ENCODE measurements around the gene DCST1. TPM values are rescaled to one million over a fixed set of nuclear protein-coding genes. Genes with fewer than 3 reads are reported as not detected.

DCST1 gene
- polyA plus RNA-seq, 3 donors = 0.05 TPM; not detected in 2

GRCh38 chr1:155063550-155064110 lies 30.0 kb downstream of the DCST1 start, which contains the start of gene EFNA4:
Gene EFNA4, plus strand, starts transcription at chr1:155063740. Its CDS starts 84 bp downstream, at chr1:155063824.
- intact Hi-C loops (cut with micrococcal nuclease) = loop anchor here (1.0 to 5.0 kb wide), 3 partner anchors 21 to 91 kb away; partner anchors contain the start of genes CKS1B (in 1 of the 2), SHC1 (in 1 of the 2) and ZBTB7B (in 1 of the 2)
- H3K4me1 Mint-ChIP-seq = peaks cover 33% of the 10 kb centered on the region
- H3K4me3 ChIP-seq (replicated peaks in 1 of 3; ENCODE audit: low read depth in 2 of 3, low read length in 3 of 3) = peak within 1 kb of the TSS; percentile 62 to 89 (median 77)
- H3K4me3 Mint-ChIP-seq = peak within 1 kb of the TSS; percentile 81 to 94
- H3K27ac ChIP-seq (ENCODE audit: low read depth in 1 of 2, low read length in 2 of 2) = peak within 1 kb of the TSS; percentile 36 to 72
- peaks cover 0 to 2% (median 0%) of the 10 kb centered on the region in 7 donors for H3K9me3 Mint-ChIP-seq
- H3K4me2 ChIP-seq (replicated peaks; ENCODE audit: extremely low read depth, low read length, poor library complexity, severe bottlenecking) = peak within 1 kb of the TSS; percentile 97
- H3K36me3 ChIP-seq (replicated peaks in 1 of 2; ENCODE audit: control insufficient read depth in 1 of 2, insufficient read depth in 2 of 2, low read length in 2 of 2) = peaks cover 27 to 49% of the 10 kb centered on the region in 2 donors
- H3K79me2 ChIP-seq (ENCODE audit: insufficient read depth, low read length) = peaks cover 7% of the 10 kb centered on the region
- peak within 1 kb of the TSS; percentile 90 for H2AFZ ChIP-seq (ENCODE audit: insufficient read depth, low read depth, low read length, poor library complexity, severe bottlenecking)
- peaks cover 43 to 57% of the 10 kb centered on the region in 2 donors for H3K36me3 Mint-ChIP-seq
- H3K27ac Mint-ChIP-seq = peak within 1 kb of the TSS; percentile 15 to 90 (median 82)
- TF ChIP-seq CTCF (IDR thresholded peaks at IDR 0.05) = no peak
- peaks cover 0 to 5% of the 10 kb centered on the region in 2 donors for H3K27me3 ChIP-seq (ENCODE audit: control insufficient read depth in 2 of 2, insufficient read depth in 2 of 2, low read length in 2 of 2)
- no peaks in the 10 kb centered on the region for H3K9me3 ChIP-seq (replicated peaks in 1 of 2; ENCODE audit: control insufficient read depth in 1 of 2, insufficient read depth in 1 of 2, low read length in 2 of 2)
- peak; percentile 85 to 90 (median 87) for DNase-seq
- peaks cover 26 to 41% of the 10 kb centered on the region in 2 donors for H3K4me1 ChIP-seq (ENCODE audit: control insufficient read depth in 1 of 2, insufficient read depth in 2 of 2, low read length in 2 of 2)
- H3K27me3 Mint-ChIP-seq (ENCODE audit: low read depth in 3 of 3) = peaks cover 6 to 10% (median 9%) of the 10 kb centered on the region in 3 donors
- peaks cover 69% of the 10 kb centered on the region for H4K20me1 ChIP-seq (ENCODE audit: insufficient read depth, low read length)
- peak within 1 kb of the TSS; percentile 77 for H3K9ac ChIP-seq (ENCODE audit: insufficient read depth, low read length, poor library complexity, severe bottlenecking)
- 0% methylated on average over 34 of the region's 57 CpGs for WGBS (ENCODE audit: insufficient coverage)

DNA sequence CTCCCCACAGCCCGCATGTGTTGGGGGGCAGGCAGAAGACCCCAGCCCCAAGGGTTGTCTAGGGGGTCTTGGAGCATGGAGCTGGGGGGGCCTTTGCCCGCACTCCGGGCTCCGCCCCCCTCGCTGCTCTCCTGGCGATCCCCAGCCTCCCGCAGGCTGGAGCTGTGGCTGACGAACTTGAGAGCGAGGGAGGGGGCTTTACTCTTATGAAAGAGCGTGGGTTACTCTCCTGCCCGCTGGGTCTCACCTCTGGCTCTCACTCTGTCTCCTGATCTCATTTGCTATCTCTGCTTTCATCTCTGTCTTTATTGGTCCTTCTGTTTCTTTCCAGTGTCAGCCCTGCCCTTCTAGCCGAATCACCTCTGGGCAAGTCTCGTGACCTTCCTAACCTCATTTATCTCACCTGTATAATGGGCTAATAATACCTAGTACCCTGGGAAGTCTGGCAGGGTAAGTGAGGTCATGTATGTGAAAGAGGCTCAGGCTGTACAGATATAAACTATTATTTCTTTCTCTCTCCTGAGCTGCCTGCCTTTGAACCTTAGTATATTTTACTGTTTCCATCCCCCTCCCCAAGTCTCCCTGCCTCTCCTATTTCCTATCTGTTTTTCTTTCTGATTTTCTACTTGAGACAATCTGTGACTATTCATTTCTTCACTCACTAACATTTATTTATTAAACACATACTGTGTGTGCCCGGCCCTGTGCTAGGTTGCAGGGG lies 30.6 kb downstream of the DCST1 start:
- H3K4me1 Mint-ChIP-seq = peaks cover 33% of the 10 kb centered on the region
- H3K27me3 Mint-ChIP-seq (ENCODE audit: low read depth in 3 of 3) = peaks cover 6 to 11% (median 10%) of the 10 kb centered on the region in 3 donors
- H4K20me1 ChIP-seq (ENCODE audit: insufficient read depth, low read length) = peaks cover 66% of the 10 kb centered on the region
- peak overlapping the region; percentile 77 for H3K9ac ChIP-seq (ENCODE audit: insufficient read depth, low read length, poor library complexity, severe bottlenecking)
- H3K36me3 Mint-ChIP-seq = peaks cover 47 to 57% of the 10 kb centered on the region in 2 donors
- H3K27ac Mint-ChIP-seq = peak overlapping the region in 4 of 7 donors; percentile 15 to 90 (median 80)
- no peak for TF ChIP-seq CTCF (IDR thresholded peaks at IDR 0.05)
- peak overlapping the region; percentile 90 for H2AFZ ChIP-seq (ENCODE audit: insufficient read depth, low read depth, low read length, poor library complexity, severe bottlenecking)
- H3K4me3 Mint-ChIP-seq = peak overlapping the region; percentile 81 to 87
- no peak overlapping the region for H3K27ac ChIP-seq (ENCODE audit: low read depth in 1 of 2, low read length in 2 of 2)
- peak overlapping the region; percentile 62 to 89 (median 77) for H3K4me3 ChIP-seq (replicated peaks in 1 of 3; ENCODE audit: low read depth in 2 of 3, low read length in 3 of 3)
- WGBS (ENCODE audit: insufficient coverage) = no CpG with 5 or more reads among the region's 14 CpGs
- peaks cover 7% of the 10 kb centered on the region for H3K79me2 ChIP-seq (ENCODE audit: insufficient read depth, low read length)
- peak overlapping the region; percentile 97 for H3K4me2 ChIP-seq (replicated peaks; ENCODE audit: extremely low read depth, low read length, poor library complexity, severe bottlenecking)
- no peaks in the 10 kb centered on the region for H3K9me3 ChIP-seq (replicated peaks in 1 of 2; ENCODE audit: control insufficient read depth in 1 of 2, insufficient read depth in 1 of 2, low read length in 2 of 2)
- peaks cover 26 to 41% of the 10 kb centered on the region in 2 donors for H3K4me1 ChIP-seq (ENCODE audit: control insufficient read depth in 1 of 2, insufficient read depth in 2 of 2, low read length in 2 of 2)
- peaks cover 0 to 5% of the 10 kb centered on the region in 2 donors for H3K27me3 ChIP-seq (ENCODE audit: control insufficient read depth in 2 of 2, insufficient read depth in 2 of 2, low read length in 2 of 2)
- H3K36me3 ChIP-seq (replicated peaks in 1 of 2; ENCODE audit: control insufficient read depth in 1 of 2, insufficient read depth in 2 of 2, low read length in 2 of 2) = peaks cover 21 to 49% of the 10 kb centered on the region in 2 donors
- no peak for DNase-seq
- peaks cover 0 to 2% (median 0%) of the 10 kb centered on the region in 7 donors for H3K9me3 Mint-ChIP-seq
- intact Hi-C loops (cut with micrococcal nuclease) = loop anchor here (5.0 kb wide), 2 partner anchors 62 to 92 kb away; partner anchors contain the start of genes CKS1B (in 1 of the 2), SHC1 (in 1 of the 2) and ZBTB7B (in 1 of the 2)

Data from CD14-positive monocyte (primary cell).